MM.1S (cell line): ENCODE data around the gene ESYT3.

Experiments
- CTCF ChIP-seq: fragments of 300-600 bp; sonication (generic); IDR thresholded peaks from 2 replicates; pipeline ENCODE4 v1.5.1; 2016; ENCODE audit warnings: antibody characterized with exemption, low read length, mixed read lengths
- EZH2 ChIP-seq: fragments of 300-600 bp; sonication (generic); optimal IDR thresholded peaks from 2 replicates; pipeline ENCODE3; 2017; ENCODE audit warnings: low read depth, mild to moderate bottlenecking, antibody characterized with exemption, low read length, mixed read lengths
- EZH2phosphoT487 ChIP-seq: fragments of 300-600 bp; sonication (generic); IDR thresholded peaks from 2 replicates; pipeline ENCODE4 v1.6.1; 2018; ENCODE audit warnings: antibody characterized with exemption, low read length

- TF ChIP-seq CTCF, result no peak
- TF ChIP-seq EZH2, result no peak
- TF ChIP-seq EZH2phosphoT487, result no peak
Observed at GRCh38 chr3:138465451-138465850, 31.0 kb downstream of the ESYT3 start.
